BE2C (cell line): Measurements from ENCODE around the gene PITPNC1.

Experiments
- DNase-seq: peaks from one replicate; pipeline ENCODE4 v3.0.0-alpha.2; 2020
- H3K27me3 ChIP-seq: fragments of 250-450 bp; sonication (Bioruptor Pico); 2 replicates; pipeline ENCODE4 v1.5.1; 2020; ENCODE audit warnings: mild to moderate bottlenecking
- H3K36me3 ChIP-seq: fragments of 250-450 bp; sonication (Bioruptor Pico); 2 replicates; pipeline ENCODE4 v1.5.1; 2020; ENCODE audit warnings: mild to moderate bottlenecking
- H3K4me1 ChIP-seq: fragments of 250-450 bp; sonication (Bioruptor Pico); 2 replicates; pipeline ENCODE4 v1.5.1; 2020
- H3K4me3 ChIP-seq: 2 replicates; pipeline ENCODE4 v1.5.1; 2011; ENCODE audit warnings: low read depth, low read length
- H3K9me3 ChIP-seq: fragments of 250-450 bp; sonication (Bioruptor Pico); 2 replicates; pipeline ENCODE4 v1.5.1; 2020
- TF ChIP-seq, protein P1 (sequence below): IDR thresholded peaks from 2 replicates; pipeline ENCODE4 v1.5.1; 2012; ENCODE audit warnings: mild to moderate bottlenecking, low read depth, low read length

The PITPNC1 gene

DNA sequence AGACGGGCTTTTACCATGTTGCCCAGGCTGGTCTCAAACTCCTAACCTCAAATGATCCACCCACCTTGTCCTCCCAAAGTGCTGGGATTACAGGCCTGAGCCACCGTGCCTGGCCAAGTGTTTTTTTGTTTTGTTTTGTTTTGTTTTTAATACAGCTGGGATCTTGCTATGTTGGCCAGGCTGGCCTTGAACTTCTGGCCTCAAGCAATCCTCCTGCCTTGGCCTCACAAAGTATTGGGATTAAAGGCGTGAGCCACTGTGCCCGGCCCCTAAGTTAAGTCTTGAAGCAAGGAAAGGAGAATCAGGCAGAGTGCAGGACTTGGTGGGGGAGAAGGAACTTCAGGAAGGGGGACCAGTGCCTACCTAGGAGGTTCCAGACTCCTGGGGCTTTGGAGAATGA, 288.9 kb downstream of the PITPNC1 start:
- no peak for DNase-seq
- H3K4me1 ChIP-seq = no peaks in the 10 kb centered on the region
- H3K9me3 ChIP-seq = no peaks in the 10 kb centered on the region
- H3K27me3 ChIP-seq = no peaks in the 10 kb centered on the region
- H3K36me3 ChIP-seq = no peaks in the 10 kb centered on the region
- no peak overlapping the region for H3K4me3 ChIP-seq
- TF ChIP-seq, protein P1, sequence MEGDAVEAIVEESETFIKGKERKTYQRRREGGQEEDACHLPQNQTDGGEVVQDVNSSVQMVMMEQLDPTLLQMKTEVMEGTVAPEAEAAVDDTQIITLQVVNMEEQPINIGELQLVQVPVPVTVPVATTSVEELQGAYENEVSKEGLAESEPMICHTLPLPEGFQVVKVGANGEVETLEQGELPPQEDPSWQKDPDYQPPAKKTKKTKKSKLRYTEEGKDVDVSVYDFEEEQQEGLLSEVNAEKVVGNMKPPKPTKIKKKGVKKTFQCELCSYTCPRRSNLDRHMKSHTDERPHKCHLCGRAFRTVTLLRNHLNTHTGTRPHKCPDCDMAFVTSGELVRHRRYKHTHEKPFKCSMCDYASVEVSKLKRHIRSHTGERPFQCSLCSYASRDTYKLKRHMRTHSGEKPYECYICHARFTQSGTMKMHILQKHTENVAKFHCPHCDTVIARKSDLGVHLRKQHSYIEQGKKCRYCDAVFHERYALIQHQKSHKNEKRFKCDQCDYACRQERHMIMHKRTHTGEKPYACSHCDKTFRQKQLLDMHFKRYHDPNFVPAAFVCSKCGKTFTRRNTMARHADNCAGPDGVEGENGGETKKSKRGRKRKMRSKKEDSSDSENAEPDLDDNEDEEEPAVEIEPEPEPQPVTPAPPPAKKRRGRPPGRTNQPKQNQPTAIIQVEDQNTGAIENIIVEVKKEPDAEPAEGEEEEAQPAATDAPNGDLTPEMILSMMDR = no peak

DNA sequence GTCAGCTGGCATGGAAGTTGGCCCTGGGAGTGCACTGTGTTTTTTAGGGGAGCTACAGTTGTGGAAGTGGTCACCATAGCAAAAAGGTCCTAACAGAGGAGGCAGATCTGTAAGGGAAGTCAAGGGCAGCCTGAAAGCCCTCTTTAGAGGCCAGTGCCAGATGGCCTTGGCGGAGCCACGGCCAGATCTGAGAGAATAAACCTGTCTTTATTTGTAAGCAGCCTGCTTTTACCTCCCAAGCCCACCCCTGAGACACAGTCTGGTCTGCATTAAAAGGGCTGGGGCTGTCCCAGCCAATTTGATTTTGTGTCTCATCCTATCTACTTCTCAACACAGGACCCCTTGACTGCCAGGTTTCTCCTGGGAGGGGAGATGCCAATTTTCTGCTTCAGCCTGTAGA, 289.6 kb downstream of the PITPNC1 start:
- TF ChIP-seq, protein P1 = no peak
- no peaks in the 10 kb centered on the region for H3K27me3 ChIP-seq
- no peak for DNase-seq
- 0 out of 2 replicates have a peak, but pooled peaks cover 3% of the 10 kb centered on the region for H3K4me1 ChIP-seq
- no peak overlapping the region for H3K4me3 ChIP-seq
- H3K36me3 ChIP-seq = no peaks in the 10 kb centered on the region
- no peaks in the 10 kb centered on the region for H3K9me3 ChIP-seq

DNA sequence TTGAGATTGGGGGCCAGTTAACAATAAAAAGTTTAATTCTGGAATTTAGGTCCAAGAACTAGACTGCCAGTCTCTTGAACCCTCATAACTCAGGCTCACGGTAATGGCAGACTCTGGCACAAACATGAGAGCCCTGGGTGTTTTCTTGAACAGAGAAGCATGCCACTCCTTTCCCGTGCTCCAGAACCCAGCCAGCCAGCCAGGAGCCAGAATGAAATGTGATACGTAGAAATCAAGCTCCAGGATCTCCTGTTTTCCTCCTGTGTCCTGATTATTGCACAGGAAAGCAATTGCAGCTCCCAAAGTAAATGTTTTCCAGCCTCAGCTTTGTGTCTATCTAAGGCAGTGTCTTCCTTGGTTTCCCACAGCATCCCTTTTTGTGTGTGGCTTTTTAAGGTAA, 294.4 kb downstream of the PITPNC1 start:
- Histone ChIP-seq H3K4me1 (0 out of 2 replicates have a peak, but pooled peaks cover 3% of the 10 kb centered on the region), H3K27me3 (no peaks in the 10 kb centered on the region)
- peak; percentile 38 for DNase-seq

DNA sequence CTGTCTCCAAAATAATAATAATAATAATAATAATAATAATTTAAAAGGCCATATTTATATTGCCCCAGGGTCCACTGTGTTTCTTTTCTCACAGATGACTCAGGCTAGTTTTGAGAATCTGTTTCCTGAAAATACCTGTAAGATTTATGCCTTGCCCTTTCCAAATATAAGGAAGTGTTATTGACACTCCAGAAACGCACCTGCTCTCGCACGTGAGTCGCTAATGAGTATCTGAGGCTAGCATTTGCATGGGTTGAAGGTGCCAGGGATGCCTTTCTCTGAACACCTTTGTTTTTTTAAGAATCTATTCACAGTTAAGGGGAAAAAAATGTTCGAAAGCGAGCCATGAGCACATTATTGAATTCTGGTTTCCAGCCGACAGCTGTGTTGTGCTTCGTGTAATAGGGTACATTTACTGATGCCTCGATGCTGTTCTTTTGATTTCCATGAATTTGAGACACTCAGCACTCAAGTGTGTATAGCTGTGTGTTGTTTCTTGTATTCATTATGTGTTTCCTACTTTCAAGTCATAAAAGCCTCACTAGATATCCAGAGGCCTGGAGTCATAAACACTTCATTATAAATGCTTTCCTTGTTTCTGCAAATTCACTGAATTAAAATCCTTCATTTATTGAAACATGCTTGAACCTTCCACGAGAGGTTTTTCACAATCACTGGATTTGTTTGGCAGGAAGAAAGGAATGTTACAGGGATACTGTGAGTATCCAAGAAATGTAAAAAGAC, 295.7 kb downstream of the PITPNC1 start:
- Histone ChIP-seq H3K4me1 (0 out of 2 replicates have a peak, but pooled peaks cover 3% of the 10 kb centered on the region), H3K4me3 (no peak overlapping the region), H3K9me3 (no peaks in the 10 kb centered on the region), H3K36me3 (no peaks in the 10 kb centered on the region), H3K27me3 (no peaks in the 10 kb centered on the region)
- TF ChIP-seq, protein P1 = no peak
- DNase-seq = no peak

More for the DNA sequence above, 294.4 kb downstream of the PITPNC1 start:
- H3K9me3 ChIP-seq = no peaks in the 10 kb centered on the region
- H3K4me3 ChIP-seq = no peak overlapping the region
- TF ChIP-seq, protein P1 = no peak
- no peaks in the 10 kb centered on the region for H3K36me3 ChIP-seq

DNA sequence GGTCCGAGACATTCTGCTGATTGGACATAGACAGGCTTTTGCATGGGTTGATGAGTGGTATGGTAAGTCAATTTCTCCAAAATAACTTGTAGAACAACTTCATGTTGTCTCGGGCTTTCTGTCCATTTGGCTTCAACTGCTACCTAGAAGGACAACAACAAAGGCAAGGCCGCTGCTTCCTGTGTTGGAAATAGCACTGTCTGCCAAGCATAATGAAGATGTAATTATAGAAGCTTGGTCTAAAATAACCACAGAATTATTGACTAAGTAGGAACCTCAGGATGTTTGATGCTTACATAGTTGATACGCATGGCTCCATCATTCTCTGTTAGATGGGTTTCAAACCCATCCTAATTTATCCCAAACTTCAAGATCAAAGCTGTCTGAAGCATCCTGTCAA, 298.4 kb downstream of the PITPNC1 start:
- Histone ChIP-seq H3K4me1 (0 out of 2 replicates have a peak, but pooled peaks cover 3% of the 10 kb centered on the region), H3K27me3 (no peaks in the 10 kb centered on the region), H3K36me3 (no peaks in the 10 kb centered on the region), H3K4me3 (no peak overlapping the region), H3K9me3 (no peaks in the 10 kb centered on the region)
- DNase-seq = no peak
- TF ChIP-seq, protein P1 = no peak

DNA sequence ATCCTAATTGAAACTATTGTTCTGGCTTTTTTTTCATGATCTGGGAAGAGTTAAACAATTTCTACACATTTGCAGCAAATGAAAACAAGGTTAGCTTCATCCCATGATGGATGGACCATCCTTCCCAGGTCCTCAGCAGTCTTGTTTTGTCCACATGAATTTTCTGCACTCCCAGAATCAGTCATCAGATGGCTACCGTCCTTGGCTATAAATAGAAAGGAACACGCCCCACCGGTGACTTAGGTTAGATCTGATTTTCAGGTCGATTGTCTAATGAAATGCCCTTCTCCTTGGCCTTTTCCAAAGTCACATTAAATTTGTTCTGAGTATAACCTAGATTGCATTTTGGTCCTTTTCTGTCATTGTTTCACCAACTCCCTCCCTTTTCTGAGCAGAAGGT, 299.2 kb downstream of the PITPNC1 start:
- H3K9me3 ChIP-seq = no peaks in the 10 kb centered on the region
- H3K36me3 ChIP-seq = no peaks in the 10 kb centered on the region
- no peak overlapping the region for H3K4me3 ChIP-seq
- H3K4me1 ChIP-seq = 0 out of 2 replicates have a peak, but pooled peaks cover under 1% of the 10 kb centered on the region
- no peaks in the 10 kb centered on the region for H3K27me3 ChIP-seq
- no peak for DNase-seq
- TF ChIP-seq, protein P1 = no peak
